Breast epithelium (tissue), 4 donors: ENCODE results near the gene DCP1A. TPM values are rescaled to one million over a fixed set of nuclear protein-coding genes. Genes with fewer than 3 reads are reported as not detected.
A peak's percentile ranks its signal among the peaks of the same experiment; 100 is the strongest.

ENCODE experiments used
- DNase-seq, 2 donors: peaks; one replicate each; pipeline ENCODE4 v3.0.0-alpha.2; 2019; ENCODE audit warnings: low spot score in 2 of 2
- H3K27ac ChIP-seq, 2 donors: fragments of 200-600 bp; sonication (generic) in 1 of 2; one replicate each; pipeline ENCODE4 v1.5.1; 2016 to 2019; ENCODE audit warnings: mild to moderate bottlenecking in 1 of 2
- H3K27me3 ChIP-seq, 2 donors: fragments of 200-600 bp; sonication (generic) in 1 of 2; one replicate each; pipeline versions ENCODE4 v1.5.1 to v1.6.0; 2017 to 2019; ENCODE audit warnings: control low read depth in 1 of 2, mild to moderate bottlenecking in 1 of 2
- H3K36me3 ChIP-seq: fragments of 200-600 bp; one replicate; pipeline ENCODE4 v1.5.1; 2019
- H3K4me1 ChIP-seq, 2 donors: fragments of 200-600 bp; sonication (generic); one replicate each; pipeline ENCODE4 v1.5.1; 2016 to 2019; ENCODE audit warnings: control low read depth in 1 of 2
- H3K4me3 ChIP-seq, 3 donors: fragments of 200-600 bp; sonication (generic); 1 replicate in 2 of 3; 2 replicates in 1 of 3; pipeline ENCODE4 v1.5.1; 2016 to 2019; ENCODE audit warnings: mild to moderate bottlenecking in 3 of 3, moderate library complexity in 2 of 3
- H3K9me3 ChIP-seq, 2 donors: fragments of 200-600 bp; sonication (generic) in 1 of 2; one replicate each; pipeline ENCODE4 v1.5.1; 2016 to 2019; ENCODE audit warnings: control low read depth in 1 of 2
- POLR2A ChIP-seq: fragments of 450-650 bp; IDR thresholded peaks from one replicate; pipeline ENCODE4 v1.6.1; 2016; ENCODE audit warnings: antibody characterized with exemption, mild to moderate bottlenecking, moderate library complexity
- POLR2AphosphoS5 ChIP-seq, 3 donors: sonication (generic); formaldehyde crosslinking; IDR thresholded peaks; one replicate each; pipeline ENCODE4 v1.6.1; 2017; ENCODE audit warnings: antibody characterized with exemption in 3 of 3
- intact Hi-C: fragments of 100-400 bp; cut with DNase I; formaldehyde crosslinking; loops from one replicate; pipeline ENCODE4 v1.15.1; 2023; ENCODE audit warnings: low total_unique reads
- total RNA-seq, 3 donors: library from RNA; depleted of rRNA; stranded (reverse); fragments of >200 nt; gene quantifications; one replicate each; pipeline ENCODE4 v1.1.0, GENCODE V29; 2016
- TF ChIP-seq, protein P1 (sequence below), 3 donors: fragments of 450-650 bp; IDR thresholded peaks; one replicate each; pipeline ENCODE4 v1.5.1; 2016 to 2017; ENCODE audit warnings: antibody characterized with exemption in 3 of 3, mild to moderate bottlenecking in 3 of 3, moderate library complexity in 3 of 3

DCP1A gene
- total RNA-seq, 3 donors from 2014 or later, result 21.9 to 26.2 (median 24.9) TPM

DNA sequence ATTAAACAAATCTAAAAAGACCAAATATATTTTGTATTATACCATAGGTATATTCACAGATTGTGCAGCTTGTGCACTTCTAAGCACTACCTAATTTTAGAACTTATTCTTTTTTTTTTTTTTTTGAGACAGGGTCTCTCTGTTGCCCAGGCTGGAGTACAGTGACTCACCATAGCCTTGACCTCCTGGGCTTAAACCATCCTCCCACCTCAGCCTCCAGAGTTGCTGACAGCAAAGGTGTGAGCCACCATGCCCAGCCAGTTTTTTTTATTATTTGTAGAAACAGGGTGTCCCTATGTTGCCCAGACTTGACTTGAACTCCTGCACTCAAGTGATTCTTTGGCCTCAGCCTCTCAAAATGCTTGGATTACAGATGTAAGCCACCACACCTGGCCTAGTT lies 79.6 kb downstream of the DCP1A start:
- Histone ChIP-seq H3K9me3 (no peaks in the 10 kb centered on the region), H3K27ac (no peak overlapping the region), H3K27me3 (no peaks in the 10 kb centered on the region), H3K4me3 (no peak overlapping the region), H3K4me1 (peaks cover 6 to 15% of the 10 kb centered on the region in 2 donors), H3K36me3 (no peaks in the 10 kb centered on the region)
- no peak for DNase-seq
- TF ChIP-seq POLR2A (no peak), POLR2AphosphoS5 (IDR thresholded peaks at IDR 0.05) (no peak)
- TF ChIP-seq, protein P1, sequence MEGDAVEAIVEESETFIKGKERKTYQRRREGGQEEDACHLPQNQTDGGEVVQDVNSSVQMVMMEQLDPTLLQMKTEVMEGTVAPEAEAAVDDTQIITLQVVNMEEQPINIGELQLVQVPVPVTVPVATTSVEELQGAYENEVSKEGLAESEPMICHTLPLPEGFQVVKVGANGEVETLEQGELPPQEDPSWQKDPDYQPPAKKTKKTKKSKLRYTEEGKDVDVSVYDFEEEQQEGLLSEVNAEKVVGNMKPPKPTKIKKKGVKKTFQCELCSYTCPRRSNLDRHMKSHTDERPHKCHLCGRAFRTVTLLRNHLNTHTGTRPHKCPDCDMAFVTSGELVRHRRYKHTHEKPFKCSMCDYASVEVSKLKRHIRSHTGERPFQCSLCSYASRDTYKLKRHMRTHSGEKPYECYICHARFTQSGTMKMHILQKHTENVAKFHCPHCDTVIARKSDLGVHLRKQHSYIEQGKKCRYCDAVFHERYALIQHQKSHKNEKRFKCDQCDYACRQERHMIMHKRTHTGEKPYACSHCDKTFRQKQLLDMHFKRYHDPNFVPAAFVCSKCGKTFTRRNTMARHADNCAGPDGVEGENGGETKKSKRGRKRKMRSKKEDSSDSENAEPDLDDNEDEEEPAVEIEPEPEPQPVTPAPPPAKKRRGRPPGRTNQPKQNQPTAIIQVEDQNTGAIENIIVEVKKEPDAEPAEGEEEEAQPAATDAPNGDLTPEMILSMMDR (IDR thresholded peaks at IDR 0.05), result no peak
- intact Hi-C loops, result no loop called here

DNA sequence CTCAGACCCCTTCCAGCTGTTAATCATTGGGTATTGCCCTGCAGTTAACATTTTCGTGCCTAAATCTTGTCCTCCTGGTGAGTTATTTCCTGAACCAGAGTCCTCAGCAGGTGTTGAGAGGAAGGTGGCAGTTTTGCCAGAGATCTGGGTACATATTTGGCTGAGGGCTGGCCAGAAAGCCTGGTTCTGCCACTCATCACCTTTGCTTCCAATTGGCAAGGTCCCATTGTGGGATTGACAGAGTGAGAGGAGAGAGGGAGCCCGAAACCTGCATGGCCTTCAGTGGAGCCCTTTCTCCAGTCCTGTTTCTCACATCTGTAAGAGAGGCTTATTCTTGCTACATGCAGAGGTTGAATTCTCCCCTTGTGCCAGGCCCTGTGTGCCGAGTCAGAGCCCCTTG lies 82.6 kb downstream of the DCP1A start:
- no peak for DNase-seq
- TF ChIP-seq POLR2A (no peak), POLR2AphosphoS5 (IDR thresholded peaks at IDR 0.05) (no peak)
- TF ChIP-seq, protein P1 (IDR thresholded peaks at IDR 0.05), result no peak
- Histone ChIP-seq H3K27ac (no peak overlapping the region), H3K4me3 (no peak overlapping the region), H3K4me1 (peaks cover 0 to 5% of the 10 kb centered on the region in 2 donors), H3K36me3 (no peaks in the 10 kb centered on the region), H3K27me3 (no peaks in the 10 kb centered on the region), H3K9me3 (no peaks in the 10 kb centered on the region)
- intact Hi-C loops, result no loop called here

DNA sequence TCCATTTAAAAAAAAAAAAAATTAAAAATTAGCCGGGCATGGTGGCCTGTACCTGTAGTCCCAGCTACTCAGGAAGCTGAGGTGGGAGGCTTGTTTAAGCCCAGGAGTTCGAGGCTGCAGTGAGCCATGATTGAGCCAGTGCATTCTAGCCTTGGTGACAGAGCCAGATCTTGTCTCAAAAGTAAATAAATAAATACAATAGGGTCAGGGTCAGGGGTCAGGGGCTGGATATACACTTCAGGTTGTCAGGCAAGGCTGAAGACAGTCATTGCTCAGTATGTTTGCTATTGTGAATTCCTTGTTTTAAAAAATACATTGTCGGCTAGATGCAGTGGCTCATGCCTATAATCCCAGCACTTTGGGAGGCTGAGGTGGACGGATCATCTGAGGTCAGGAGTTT lies 83.4 kb downstream of the DCP1A start:
- H3K9me3 ChIP-seq, result no peaks in the 10 kb centered on the region
- no peak for TF ChIP-seq POLR2AphosphoS5 (IDR thresholded peaks at IDR 0.05)
- no peaks in the 10 kb centered on the region for H3K4me1 ChIP-seq
- H3K27me3 ChIP-seq, result no peaks in the 10 kb centered on the region
- no peaks in the 10 kb centered on the region for H3K36me3 ChIP-seq
- H3K4me3 ChIP-seq, result no peak overlapping the region
- no peak overlapping the region for H3K27ac ChIP-seq
- no peak for DNase-seq
- intact Hi-C loops, result no loop called here

GRCh38 chr3:53261712-53262111 lies 85.6 kb downstream of the DCP1A start:
- Histone ChIP-seq H3K36me3 (no peaks in the 10 kb centered on the region), H3K27me3 (no peaks in the 10 kb centered on the region), H3K4me3 (no peak overlapping the region), H3K27ac (no peak overlapping the region), H3K9me3 (no peaks in the 10 kb centered on the region), H3K4me1 (no peaks in the 10 kb centered on the region)
- DNase-seq, result no peak
- intact Hi-C loops, result no loop called here
- TF ChIP-seq POLR2AphosphoS5 (IDR thresholded peaks at IDR 0.05), result no peak

DNA sequence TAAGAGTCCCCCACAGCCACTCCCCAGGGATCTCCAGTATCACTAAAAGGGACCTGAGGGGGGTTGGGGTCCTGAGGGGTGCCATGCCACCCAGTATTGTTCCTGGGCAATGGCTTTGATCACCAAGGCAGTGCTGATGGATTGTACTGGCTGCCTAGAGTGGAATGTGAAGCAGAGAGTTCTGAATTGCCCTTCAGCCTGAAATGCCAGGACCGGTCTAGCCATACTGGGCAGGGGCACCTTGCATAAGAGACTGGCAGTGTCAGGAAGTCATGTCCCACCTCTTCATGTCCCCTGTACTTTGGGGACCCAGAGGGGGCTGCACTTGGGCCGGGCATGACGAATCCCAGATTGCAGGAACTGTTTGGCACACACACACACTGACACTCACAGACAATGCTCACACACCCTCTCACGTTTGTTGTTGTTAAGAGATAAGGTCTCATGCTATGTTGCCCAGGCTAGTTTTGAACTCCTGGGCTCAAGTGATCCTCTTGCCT lies 87.0 kb downstream of the DCP1A start:
- Histone ChIP-seq H3K36me3 (no peaks in the 10 kb centered on the region), H3K9me3 (no peaks in the 10 kb centered on the region), H3K4me1 (no peaks in the 10 kb centered on the region), H3K27ac (peak overlapping the region in 1 of 2 donors; percentile 68), H3K4me3 (no peak overlapping the region), H3K27me3 (no peaks in the 10 kb centered on the region)
- no peak for TF ChIP-seq POLR2A
- TF ChIP-seq, protein P1 (IDR thresholded peaks at IDR 0.05), result no peak
- TF ChIP-seq POLR2AphosphoS5 (IDR thresholded peaks at IDR 0.05), result no peak
- intact Hi-C loops, result no loop called here
- DNase-seq, result no peak

DNA sequence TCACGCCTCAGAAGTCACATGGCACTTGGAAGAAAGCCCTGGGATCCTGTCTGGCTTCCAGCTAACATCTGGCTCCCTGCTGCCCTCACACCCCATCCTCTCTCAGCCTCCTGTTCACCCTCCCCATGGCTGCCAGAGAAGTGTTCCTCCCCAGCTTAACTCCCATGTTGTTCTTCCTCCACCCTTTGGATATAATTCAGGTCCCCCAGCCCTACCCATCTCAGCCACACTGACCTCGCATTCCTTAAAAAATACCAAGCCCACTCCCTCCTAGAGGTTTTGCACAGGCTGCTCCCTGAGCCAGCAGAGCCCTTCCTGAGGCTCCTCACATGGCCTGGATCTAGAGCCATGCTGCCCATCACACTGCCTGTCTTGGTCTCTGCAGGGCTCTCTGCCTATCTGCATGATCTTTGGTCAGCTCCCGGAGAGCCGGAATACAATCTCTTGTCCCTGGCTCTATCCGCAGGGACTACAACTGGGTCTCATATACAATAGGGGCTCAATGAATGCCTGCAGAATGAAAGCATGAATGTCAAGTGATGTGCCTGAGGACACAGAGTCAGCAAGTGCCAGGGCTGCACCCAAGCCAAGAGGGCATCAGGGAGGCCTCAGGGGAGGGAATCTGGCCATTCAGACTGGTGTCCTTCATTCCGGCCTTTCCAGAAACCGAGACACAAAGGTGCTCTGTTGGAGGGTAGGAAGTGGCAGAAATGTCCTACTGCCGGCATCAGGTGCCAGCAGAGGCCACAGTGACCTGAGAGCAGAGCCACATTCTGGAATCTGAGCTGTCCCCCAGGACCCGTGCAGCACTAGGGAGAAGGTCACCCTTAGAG lies 87.7 kb downstream of the DCP1A start:
- no peaks in the 10 kb centered on the region for H3K4me1 ChIP-seq
- peak overlapping the region in 1 of 2 donors; percentile 68 for H3K27ac ChIP-seq
- no peaks in the 10 kb centered on the region for H3K36me3 ChIP-seq
- H3K9me3 ChIP-seq, result no peaks in the 10 kb centered on the region
- TF ChIP-seq POLR2AphosphoS5 (IDR thresholded peaks at IDR 0.05) (no peak), POLR2A (no peak)
- TF ChIP-seq, protein P1 (IDR thresholded peaks at IDR 0.05), result no peak
- H3K4me3 ChIP-seq, result no peak overlapping the region
- DNase-seq, result no peak
- intact Hi-C loops, result no loop called here
- H3K27me3 ChIP-seq, result no peaks in the 10 kb centered on the region
